LNCAP (cell line): ENCODE measurements around the gene STIMATE.

Experiments used
- TF ChIP-seq, protein P1 (sequence below): fragments of 450-650 bp; IDR thresholded peaks from 2 replicates; pipeline ENCODE4 v1.5.1; 2017; ENCODE audit warnings: mild to moderate bottlenecking

The STIMATE gene

DNA sequence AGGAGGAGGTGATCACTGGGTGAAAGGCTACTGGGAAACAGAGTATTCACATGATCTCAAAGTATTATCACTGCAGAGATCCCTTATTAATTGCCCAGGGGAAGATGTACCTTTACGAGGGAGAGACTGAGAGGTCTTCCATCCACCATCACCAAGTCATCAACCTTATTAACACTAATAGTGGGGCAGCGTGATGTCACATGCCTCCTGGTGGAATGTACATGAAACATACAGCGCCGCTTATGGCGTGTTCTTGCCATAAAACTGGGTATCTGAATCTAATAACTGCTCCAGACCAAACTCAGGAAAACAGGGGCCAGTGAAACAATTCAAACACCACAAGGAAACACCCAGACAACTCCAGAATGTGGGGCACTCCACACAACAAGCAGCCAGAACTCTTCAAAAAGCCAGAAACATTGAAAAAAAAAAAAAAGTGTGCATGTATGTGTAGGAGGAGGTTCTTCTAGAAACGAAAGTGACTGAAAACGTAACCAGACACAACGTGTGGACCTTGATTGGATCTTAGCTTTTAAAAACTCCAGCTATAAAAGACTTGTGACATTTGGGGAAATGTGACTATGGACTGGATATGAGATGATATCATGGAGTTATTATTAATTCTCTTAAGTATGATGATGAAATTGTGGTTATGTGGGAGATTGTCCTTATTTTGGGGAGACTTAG is 4.6 kb downstream of the STIMATE start:
- TF ChIP-seq, protein P1, sequence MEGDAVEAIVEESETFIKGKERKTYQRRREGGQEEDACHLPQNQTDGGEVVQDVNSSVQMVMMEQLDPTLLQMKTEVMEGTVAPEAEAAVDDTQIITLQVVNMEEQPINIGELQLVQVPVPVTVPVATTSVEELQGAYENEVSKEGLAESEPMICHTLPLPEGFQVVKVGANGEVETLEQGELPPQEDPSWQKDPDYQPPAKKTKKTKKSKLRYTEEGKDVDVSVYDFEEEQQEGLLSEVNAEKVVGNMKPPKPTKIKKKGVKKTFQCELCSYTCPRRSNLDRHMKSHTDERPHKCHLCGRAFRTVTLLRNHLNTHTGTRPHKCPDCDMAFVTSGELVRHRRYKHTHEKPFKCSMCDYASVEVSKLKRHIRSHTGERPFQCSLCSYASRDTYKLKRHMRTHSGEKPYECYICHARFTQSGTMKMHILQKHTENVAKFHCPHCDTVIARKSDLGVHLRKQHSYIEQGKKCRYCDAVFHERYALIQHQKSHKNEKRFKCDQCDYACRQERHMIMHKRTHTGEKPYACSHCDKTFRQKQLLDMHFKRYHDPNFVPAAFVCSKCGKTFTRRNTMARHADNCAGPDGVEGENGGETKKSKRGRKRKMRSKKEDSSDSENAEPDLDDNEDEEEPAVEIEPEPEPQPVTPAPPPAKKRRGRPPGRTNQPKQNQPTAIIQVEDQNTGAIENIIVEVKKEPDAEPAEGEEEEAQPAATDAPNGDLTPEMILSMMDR: no peak

DNA sequence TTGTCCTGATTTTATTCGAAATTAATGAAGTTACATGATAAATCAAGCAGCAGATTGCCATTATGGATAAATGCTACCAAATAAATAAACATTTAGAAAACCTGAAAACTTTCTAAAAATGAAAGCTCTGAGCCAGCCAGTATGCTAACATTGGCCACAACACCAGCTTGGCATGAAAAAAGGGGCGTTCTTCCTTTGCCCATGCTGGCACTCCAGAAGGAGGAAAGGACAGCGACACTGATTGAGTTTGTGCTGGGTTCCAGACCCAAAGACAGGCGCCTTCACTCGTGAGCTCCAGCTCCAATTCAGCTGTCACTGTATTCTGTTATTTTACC is 5.1 kb downstream of the STIMATE start:
- TF ChIP-seq, protein P1: no peak

DNA sequence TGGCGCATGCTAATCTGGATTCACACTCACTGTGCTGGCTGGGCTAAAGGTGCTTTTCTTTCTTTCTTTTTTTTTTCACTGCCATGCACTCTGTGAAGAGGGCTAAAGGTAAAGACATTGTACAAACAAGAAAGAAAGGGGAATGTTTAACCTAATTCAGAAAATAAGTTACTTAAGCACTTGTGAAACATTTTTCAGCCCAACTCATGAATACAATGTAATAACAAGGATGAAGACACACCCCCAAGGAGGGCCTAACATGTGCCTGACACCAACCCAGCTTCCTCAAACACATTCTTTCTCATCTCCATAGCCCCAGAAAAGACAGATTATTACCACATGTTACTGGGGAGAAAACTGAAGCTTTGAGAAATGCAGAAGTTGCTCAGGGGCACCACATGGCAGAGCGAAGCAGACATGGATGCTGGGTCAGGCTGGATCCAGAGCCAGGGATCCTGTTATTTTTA is 5.7 kb downstream of the STIMATE start:
- TF ChIP-seq, protein P1: no peak

DNA sequence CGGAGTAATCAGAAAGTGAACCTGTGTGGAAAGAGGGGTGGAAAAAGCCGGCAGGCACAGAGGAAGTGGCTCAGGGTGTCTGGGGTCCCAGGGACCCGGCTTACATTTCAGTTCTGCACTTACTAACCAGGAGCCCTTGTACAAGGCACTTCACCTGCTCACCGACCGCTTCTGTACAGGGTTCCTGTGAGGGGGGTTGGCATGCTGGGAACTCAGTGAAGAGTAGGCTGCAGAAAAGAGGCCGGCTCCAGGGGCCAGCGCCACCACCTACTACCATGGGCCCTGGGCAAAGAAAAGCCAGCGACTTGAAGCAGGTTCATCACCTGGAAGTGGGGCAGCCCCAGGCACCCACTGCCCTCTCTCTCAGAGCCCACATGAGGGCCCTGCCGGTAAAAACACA is 6.2 kb downstream of the STIMATE start:
- TF ChIP-seq, protein P1: no peak

DNA sequence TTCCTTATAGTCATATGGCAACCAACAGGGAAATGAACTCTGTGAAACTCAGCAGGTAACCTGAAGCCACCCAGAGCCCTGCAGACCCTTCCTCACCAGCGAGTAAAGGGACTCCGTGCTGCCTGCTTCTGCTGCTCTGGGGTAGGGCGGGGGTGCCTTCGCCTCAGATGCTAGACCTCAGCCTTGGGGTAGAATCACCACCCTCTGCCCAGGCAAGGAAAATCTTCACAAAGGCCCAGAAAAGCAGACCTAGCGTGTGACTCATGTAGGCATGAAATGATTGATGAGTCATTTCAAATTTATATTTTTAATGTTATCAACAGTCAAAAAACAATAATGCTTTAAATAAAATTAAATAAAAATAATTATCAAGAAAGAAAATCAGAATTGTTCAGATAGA is 6.6 kb downstream of the STIMATE start:
- TF ChIP-seq, protein P1: no peak

DNA sequence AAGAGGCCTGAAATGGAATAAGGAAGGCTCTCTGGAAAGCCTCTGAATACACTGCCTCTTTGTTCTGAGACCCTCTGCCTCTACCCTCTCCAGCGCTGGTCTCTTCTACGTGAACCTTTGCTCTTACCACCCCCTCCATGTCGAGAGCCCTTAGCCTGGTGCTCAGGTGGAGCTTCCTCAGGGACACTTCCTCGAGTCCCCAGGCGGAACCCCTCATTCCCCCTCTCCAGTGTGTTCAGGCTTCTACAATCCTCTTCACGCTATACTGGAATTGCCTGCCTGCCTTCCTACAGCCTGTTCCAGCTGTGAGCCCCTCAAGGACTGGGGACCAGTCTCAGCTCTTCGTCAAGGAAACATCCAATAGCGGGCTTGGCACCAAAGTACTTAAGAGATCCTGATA is 7.4 kb downstream of the STIMATE start:
- TF ChIP-seq, protein P1: no peak

DNA sequence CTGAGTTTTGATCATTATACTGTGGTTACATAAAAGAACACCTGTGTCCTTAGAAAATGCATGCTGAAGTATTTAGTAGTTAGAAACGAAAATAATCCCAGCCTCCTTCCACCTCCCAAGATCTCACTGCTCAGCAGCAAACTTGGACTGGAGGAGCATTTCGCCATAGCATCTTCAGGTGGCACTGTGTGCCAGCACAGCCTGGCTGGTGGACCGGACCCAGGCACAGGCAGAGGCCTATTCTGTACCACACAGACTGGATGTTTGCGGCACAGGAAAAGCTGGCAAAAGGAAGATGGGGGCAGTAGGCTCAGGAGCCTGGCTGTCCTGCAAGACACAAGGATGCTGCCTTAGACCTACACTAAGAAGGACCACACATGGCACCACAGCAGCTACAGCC is 10.2 kb downstream of the STIMATE start:
- TF ChIP-seq, protein P1: no peak
